AML-193 (cell line): ENCODE measurements around the gene GIPC3.

Experiments
- DNase-seq, 2 experiments: peaks; one replicate each; lab custom pipeline; 2025; lab: John Stamatoyannopoulos, UW

Gene GIPC3

GRCh38 chr19:3638208-3639193, 53.2 kb downstream of the GIPC3 start:
- no peak for DNase-seq

GRCh38 chr19:3639479-3639878, 54.2 kb downstream of the GIPC3 start:
- no peak for DNase-seq

GRCh38 chr19:3641515-3642269, 56.4 kb downstream of the GIPC3 start:
- no peak for DNase-seq

- DNase-seq: no peak
These were observed 57.0 kb downstream of the GIPC3 start for GRCh38 chr19:3642296-3642695.
